H9 (cell line): ENCODE data around the gene ALDH1A1. TPM values are rescaled to one million over a fixed set of nuclear protein-coding genes. Genes with fewer than 3 reads are reported as not detected.
A peak's percentile ranks its signal among the peaks of the same experiment; 100 is the strongest.

Source experiments
- DNase-seq: peaks from one replicate; pipeline ENCODE4 v3.0.0-alpha.2; 2017
- H2AFZ ChIP-seq: one replicate; pipeline ENCODE4 v1.6.1; 2013; ENCODE audit warnings: mild to moderate bottlenecking, low read length, control low read depth, moderate library complexity
- H2AK5ac ChIP-seq: 2 replicates; pipeline ENCODE4 v1.6.1; 2013; ENCODE audit warnings: low read length, control low read depth, mixed read lengths; ENCODE audit not compliant: insufficient read length
- H2BK120ac ChIP-seq: one replicate; pipeline ENCODE4 v1.6.1; 2013; ENCODE audit warnings: low read depth, mild to moderate bottlenecking, low read length, control low read depth, inconsistent platforms; ENCODE audit not compliant: poor library complexity, severe bottlenecking
- H2BK12ac ChIP-seq: 2 replicates; pipeline ENCODE4 v1.6.1; 2013; ENCODE audit warnings: low read length, control low read depth, mixed read lengths, low read depth; ENCODE audit not compliant: insufficient read length
- H2BK15ac ChIP-seq: 2 replicates; pipeline ENCODE4 v1.6.1; 2013; ENCODE audit warnings: low read depth, low read length, control low read depth
- H2BK20ac ChIP-seq: one replicate; pipeline ENCODE4 v1.6.1; 2013; ENCODE audit warnings: low read depth, mild to moderate bottlenecking, low read length, control low read depth, inconsistent platforms; ENCODE audit not compliant: poor library complexity, severe bottlenecking
- H2BK5ac ChIP-seq: 2 replicates; pipeline ENCODE4 v1.6.1; 2013; ENCODE audit warnings: low read length, control low read depth, mixed read lengths; ENCODE audit not compliant: insufficient read length
- H3K14ac ChIP-seq: 2 replicates; pipeline ENCODE4 v1.6.1; 2013; ENCODE audit warnings: low read length, control low read depth; ENCODE audit not compliant: insufficient read depth
- H3K18ac ChIP-seq: 2 replicates; pipeline ENCODE4 v1.6.1; 2013; ENCODE audit warnings: low read depth, mild to moderate bottlenecking, mixed read lengths, low read length, control low read depth; ENCODE audit not compliant: insufficient read length
- H3K23ac ChIP-seq: 2 replicates; pipeline ENCODE4 v1.6.1; 2013; ENCODE audit warnings: low read length, control low read depth, mixed read lengths, low read depth; ENCODE audit not compliant: insufficient read length
- H3K23me2 ChIP-seq: 2 replicates; pipeline ENCODE4 v1.6.1; 2013; ENCODE audit warnings: low read depth, mild to moderate bottlenecking, mixed read lengths, low read length, control low read depth; ENCODE audit not compliant: insufficient read length, poor library complexity, severe bottlenecking
- H3K27ac ChIP-seq: 2 replicates; pipeline ENCODE4 v1.5.1; 2013; ENCODE audit warnings: low read length, control low read depth, mixed read lengths, low read depth; ENCODE audit not compliant: insufficient read length
- H3K27me3 ChIP-seq: 2 replicates; pipeline ENCODE4 v1.6.1; 2013; ENCODE audit warnings: low read length, control low read depth, inconsistent platforms; ENCODE audit not compliant: insufficient read depth
- H3K4ac ChIP-seq: 2 replicates; pipeline ENCODE4 v1.6.1; 2013; ENCODE audit warnings: low read depth, mild to moderate bottlenecking, control low read depth, inconsistent platforms, low read length, moderate library complexity
- H3K4me1 ChIP-seq: 2 replicates; pipeline ENCODE4 v1.6.1; 2013; ENCODE audit warnings: low read length, control low read depth, inconsistent platforms; ENCODE audit not compliant: insufficient read depth
- H3K4me2 ChIP-seq: 2 replicates; pipeline ENCODE4 v1.6.1; 2013; ENCODE audit warnings: low read length, control low read depth, mixed read lengths; ENCODE audit not compliant: insufficient read length, insufficient read depth
- H3K56ac ChIP-seq: 2 replicates; pipeline ENCODE4 v1.6.1; 2013; ENCODE audit warnings: low read depth, mild to moderate bottlenecking, mixed read lengths, low read length, control low read depth; ENCODE audit not compliant: insufficient read length
- H3K79me1 ChIP-seq: 2 replicates; pipeline ENCODE4 v1.6.1; 2013; ENCODE audit warnings: low read depth, mild to moderate bottlenecking, moderate library complexity, low read length, control low read depth, inconsistent platforms; ENCODE audit not compliant: insufficient read depth, poor library complexity, severe bottlenecking
- H3K79me2 ChIP-seq: 2 replicates; pipeline ENCODE4 v1.6.1; 2013; ENCODE audit warnings: low read length, control low read depth, inconsistent platforms; ENCODE audit not compliant: insufficient read depth
- H3K9ac ChIP-seq: 2 replicates; pipeline ENCODE4 v1.6.1; 2013; ENCODE audit warnings: low read length, control low read depth, mixed read lengths; ENCODE audit not compliant: insufficient read length; ENCODE audit errors: extremely low read depth
- H3K9me3 ChIP-seq: one replicate; pipeline ENCODE4 v1.6.1; 2013; ENCODE audit warnings: low read depth, low read length, inconsistent platforms; ENCODE audit not compliant: control insufficient read depth
- H3T11ph ChIP-seq: one replicate; pipeline ENCODE4 v1.6.1; 2013; ENCODE audit warnings: mild to moderate bottlenecking, low read length, control low read depth, inconsistent platforms
- H4K20me1 ChIP-seq: one replicate; pipeline ENCODE4 v1.6.1; 2013; ENCODE audit not compliant: control insufficient read depth, insufficient read length, insufficient read depth
- H4K5ac ChIP-seq: 2 replicates; pipeline ENCODE4 v1.6.1; 2013; ENCODE audit warnings: low read depth, mild to moderate bottlenecking, mixed read lengths, low read length, control low read depth; ENCODE audit not compliant: insufficient read length
- H4K8ac ChIP-seq: replicated peaks from 2 replicates; pipeline ENCODE4 v1.6.1; 2013; ENCODE audit warnings: low read length, control low read depth, mixed read lengths, low read depth; ENCODE audit not compliant: insufficient read length
- H4K91ac ChIP-seq: 2 replicates; pipeline ENCODE4 v1.6.1; 2013; ENCODE audit warnings: low read depth, mild to moderate bottlenecking, moderate library complexity, mixed read lengths, low read length, control low read depth; ENCODE audit not compliant: insufficient read length
- H3K27ac Mint-ChIP-seq, 3 experiments: 2 replicates in 2 of 3; 3 replicates in 1 of 3; pipeline ENCODE4 v1.8.0; 2020 to 2021; ENCODE audit warnings: mixed read lengths in 3 of 3, mild to moderate bottlenecking in 1 of 3, moderate library complexity in 1 of 3
- H3K27me3 Mint-ChIP-seq: 2 replicates; pipeline ENCODE4 v1.8.0; 2021; ENCODE audit warnings: low read depth, mild to moderate bottlenecking, moderate library complexity, mixed read lengths
- H3K36me3 Mint-ChIP-seq, 3 experiments: 2 replicates in 2 of 3; 3 replicates in 1 of 3; pipeline ENCODE4 v1.8.0; 2020 to 2021; ENCODE audit warnings: low read depth in 3 of 3, mixed read lengths in 3 of 3; ENCODE audit not compliant: insufficient read depth in 1 of 3
- H3K4me1 Mint-ChIP-seq, 2 experiments: 2 replicates each; pipeline ENCODE4 v1.8.0; 2020; ENCODE audit warnings: mixed read lengths in 2 of 2
- H3K4me3 Mint-ChIP-seq, 2 experiments: 2 replicates in 1 of 2; 3 replicates in 1 of 2; pipeline ENCODE4 v1.8.0; 2020 to 2021; ENCODE audit warnings: mild to moderate bottlenecking in 2 of 2, mixed read lengths in 2 of 2, moderate library complexity in 1 of 2
- H3K9me3 Mint-ChIP-seq, 2 experiments: 2 replicates in 1 of 2; 3 replicates in 1 of 2; pipeline ENCODE4 v1.8.0; 2020; ENCODE audit warnings: mild to moderate bottlenecking in 2 of 2, mixed read lengths in 2 of 2, moderate library complexity in 1 of 2
- WGBS: extraction: QIAGEN DNeasy Blood & Tissue Kit; methylation state at CpG from one replicate; pipeline ENCODE4 v1.1.7; 2013; ENCODE audit warnings: missing lambda C conversion rate, low lambda C conversion rate, mixed read lengths; ENCODE audit not compliant: insufficient read length; ENCODE audit errors: extremely low coverage; 5-methylcytosine and 5-hydroxymethylcytosine counted together
- total RNA-seq: library from RNA; stranded (reverse); gene quantifications from 2 replicates; pipeline ENCODE4 v1.2.1, GENCODE V29; 2021
- TF ChIP-seq, protein P1 (sequence below): fragments of 200-600 bp; sonication (generic); conservative IDR thresholded peaks from 3 replicates; pipeline ENCODE4 v1.8.0; 2021; ENCODE audit warnings: antibody characterized with exemption, mild to moderate bottlenecking

The ALDH1A1 gene
- total RNA-seq, 1 experiment from 2014 or later, result 1.1 TPM

DNA sequence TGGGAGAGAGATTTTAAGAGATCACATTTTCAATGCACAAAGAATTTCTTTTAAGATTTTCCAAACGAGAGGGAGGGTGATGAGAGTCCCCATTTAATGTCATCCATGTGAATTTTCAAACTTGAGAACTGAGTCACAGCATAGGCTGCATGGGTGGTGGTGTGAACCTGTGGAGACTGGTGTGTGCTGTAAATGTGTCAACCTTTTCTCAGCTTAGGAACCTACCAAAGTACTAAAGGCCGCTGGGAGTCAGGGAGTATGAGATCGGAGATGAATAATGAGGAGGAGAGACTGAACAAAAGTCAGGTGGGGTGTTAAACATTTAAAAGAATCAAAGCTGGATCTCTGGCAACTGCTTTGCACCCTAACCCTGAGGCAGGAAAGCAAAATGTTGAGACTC is 7.5 kb downstream of the ALDH1A1 start:
- Histone ChIP-seq H3K9me3 (no peaks in the 10 kb centered on the region), H2BK5ac (no peak overlapping the region), H4K91ac (no peak overlapping the region), H3K23ac (no peak overlapping the region), H3K9ac (no peak overlapping the region), H3K79me2 (no peaks in the 10 kb centered on the region), H3K4me2 (no peak overlapping the region), H3K27me3 (no peaks in the 10 kb centered on the region), H4K5ac (no peak overlapping the region), H3K23me2 (no peaks in the 10 kb centered on the region), H2AFZ (no peak overlapping the region), H2BK120ac (no peak overlapping the region), H3K14ac (no peak overlapping the region), H3K18ac (no peak overlapping the region), H2BK15ac (no peak overlapping the region), H3K56ac (no peak overlapping the region), H3T11ph (no peak overlapping the region), H2AK5ac (no peak overlapping the region), H2BK12ac (no peak overlapping the region), H3K4ac (no peak overlapping the region), H4K20me1 (no peaks in the 10 kb centered on the region), H2BK20ac (no peak overlapping the region), H3K79me1 (no peaks in the 10 kb centered on the region), H3K4me1 (no peaks in the 10 kb centered on the region), H3K27ac (no peak overlapping the region), H4K8ac (no peak overlapping the region)
- TF ChIP-seq, protein P1, sequence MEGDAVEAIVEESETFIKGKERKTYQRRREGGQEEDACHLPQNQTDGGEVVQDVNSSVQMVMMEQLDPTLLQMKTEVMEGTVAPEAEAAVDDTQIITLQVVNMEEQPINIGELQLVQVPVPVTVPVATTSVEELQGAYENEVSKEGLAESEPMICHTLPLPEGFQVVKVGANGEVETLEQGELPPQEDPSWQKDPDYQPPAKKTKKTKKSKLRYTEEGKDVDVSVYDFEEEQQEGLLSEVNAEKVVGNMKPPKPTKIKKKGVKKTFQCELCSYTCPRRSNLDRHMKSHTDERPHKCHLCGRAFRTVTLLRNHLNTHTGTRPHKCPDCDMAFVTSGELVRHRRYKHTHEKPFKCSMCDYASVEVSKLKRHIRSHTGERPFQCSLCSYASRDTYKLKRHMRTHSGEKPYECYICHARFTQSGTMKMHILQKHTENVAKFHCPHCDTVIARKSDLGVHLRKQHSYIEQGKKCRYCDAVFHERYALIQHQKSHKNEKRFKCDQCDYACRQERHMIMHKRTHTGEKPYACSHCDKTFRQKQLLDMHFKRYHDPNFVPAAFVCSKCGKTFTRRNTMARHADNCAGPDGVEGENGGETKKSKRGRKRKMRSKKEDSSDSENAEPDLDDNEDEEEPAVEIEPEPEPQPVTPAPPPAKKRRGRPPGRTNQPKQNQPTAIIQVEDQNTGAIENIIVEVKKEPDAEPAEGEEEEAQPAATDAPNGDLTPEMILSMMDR, result no peak
- peaks cover 2 to 3% of the 10 kb centered on the region in 2 experiments; a peak in 2 of 4 replicates for H3K4me1 Mint-ChIP-seq
- no CpG with 5 or more reads among the region's 3 CpGs for WGBS
- H3K27ac Mint-ChIP-seq, result peak overlapping the region in 1 of 3 experiments; percentile 24; a peak in 2 of 7 replicates
- DNase-seq, result no peak
- no peaks in the 10 kb centered on the region for H3K9me3 Mint-ChIP-seq
- no peaks in the 10 kb centered on the region for H3K36me3 Mint-ChIP-seq
- H3K27me3 Mint-ChIP-seq, result no peaks in the 10 kb centered on the region
- H3K4me3 Mint-ChIP-seq, result no peak overlapping the region
